RWPE1 (cell line): Measurements from ENCODE around the gene LSM5.

Experiments used
- CTCF ChIA-PET: fragments of 350-600 bp; sonication (Branson Sonifier 250); formaldehyde crosslinking; extraction: SDS; loops from one replicate; lab custom pipeline; 2021; lab: Yijun Ruan, JAX
- POLR2A ChIA-PET: fragments of 400-600 bp; formaldehyde crosslinking; extraction: SDS; loops from one replicate; lab custom pipeline; 2020; ENCODE audit warnings: antibody characterized with exemption; ENCODE audit not compliant: low non-redundant PET; lab: Yijun Ruan, JAX
- DNase-seq: peaks from one replicate; pipeline ENCODE4 v3.0.0; 2012; ENCODE audit warnings: low spot score
- H3K27ac ChIP-seq: fragments of 450-650 bp; 2 replicates; pipeline ENCODE4 v1.5.1; 2017
- TF ChIP-seq, protein P1 (sequence below): fragments of 450-650 bp; conservative IDR thresholded peaks from 2 replicates; pipeline ENCODE4 v1.5.1; 2017; ENCODE audit warnings: low read depth, mild to moderate bottlenecking

Gene LSM5

DNA sequence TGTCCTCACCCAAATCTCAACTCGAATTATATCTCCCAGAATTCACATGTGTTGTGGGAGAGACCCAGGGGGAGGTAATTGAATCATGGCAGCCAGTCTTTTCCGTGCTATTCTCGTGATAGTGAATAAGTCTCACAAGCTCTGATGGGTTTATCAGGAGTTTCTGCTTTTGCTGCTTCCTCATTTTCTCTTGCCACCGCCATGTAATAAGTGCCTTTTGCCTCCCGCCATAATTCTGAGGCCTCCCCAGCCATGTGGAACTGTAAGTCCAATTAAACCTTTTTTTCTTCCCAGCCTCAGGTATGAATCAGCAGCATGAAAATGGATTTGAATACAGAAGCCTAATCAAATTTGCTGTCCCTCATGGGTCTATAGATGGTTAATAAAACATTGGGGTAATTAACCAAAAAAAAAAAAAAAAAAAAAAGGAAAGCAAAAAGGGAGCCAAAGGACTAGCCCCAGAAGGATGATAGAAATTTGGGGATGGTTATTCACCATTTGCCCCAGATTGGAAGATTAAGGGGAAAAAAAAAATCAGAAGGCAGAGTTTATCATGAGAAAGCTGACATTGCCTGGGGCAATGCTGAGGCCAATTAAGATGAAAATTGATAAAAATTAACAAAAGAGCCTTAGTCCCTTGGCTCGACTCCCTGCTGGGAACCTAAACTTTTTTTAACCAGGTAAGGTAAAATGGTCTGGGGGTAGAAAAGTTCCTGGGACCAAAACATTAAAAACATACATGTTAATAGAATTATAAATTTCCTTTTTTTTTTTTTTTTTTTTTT lies 32.8 kb upstream of the LSM5 start:
- POLR2A ChIA-PET: no interaction called here
- no peak overlapping the region for H3K27ac ChIP-seq
- CTCF ChIA-PET: no interaction called here
- DNase-seq: no peak
- TF ChIP-seq, protein P1, sequence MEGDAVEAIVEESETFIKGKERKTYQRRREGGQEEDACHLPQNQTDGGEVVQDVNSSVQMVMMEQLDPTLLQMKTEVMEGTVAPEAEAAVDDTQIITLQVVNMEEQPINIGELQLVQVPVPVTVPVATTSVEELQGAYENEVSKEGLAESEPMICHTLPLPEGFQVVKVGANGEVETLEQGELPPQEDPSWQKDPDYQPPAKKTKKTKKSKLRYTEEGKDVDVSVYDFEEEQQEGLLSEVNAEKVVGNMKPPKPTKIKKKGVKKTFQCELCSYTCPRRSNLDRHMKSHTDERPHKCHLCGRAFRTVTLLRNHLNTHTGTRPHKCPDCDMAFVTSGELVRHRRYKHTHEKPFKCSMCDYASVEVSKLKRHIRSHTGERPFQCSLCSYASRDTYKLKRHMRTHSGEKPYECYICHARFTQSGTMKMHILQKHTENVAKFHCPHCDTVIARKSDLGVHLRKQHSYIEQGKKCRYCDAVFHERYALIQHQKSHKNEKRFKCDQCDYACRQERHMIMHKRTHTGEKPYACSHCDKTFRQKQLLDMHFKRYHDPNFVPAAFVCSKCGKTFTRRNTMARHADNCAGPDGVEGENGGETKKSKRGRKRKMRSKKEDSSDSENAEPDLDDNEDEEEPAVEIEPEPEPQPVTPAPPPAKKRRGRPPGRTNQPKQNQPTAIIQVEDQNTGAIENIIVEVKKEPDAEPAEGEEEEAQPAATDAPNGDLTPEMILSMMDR: no peak

DNA sequence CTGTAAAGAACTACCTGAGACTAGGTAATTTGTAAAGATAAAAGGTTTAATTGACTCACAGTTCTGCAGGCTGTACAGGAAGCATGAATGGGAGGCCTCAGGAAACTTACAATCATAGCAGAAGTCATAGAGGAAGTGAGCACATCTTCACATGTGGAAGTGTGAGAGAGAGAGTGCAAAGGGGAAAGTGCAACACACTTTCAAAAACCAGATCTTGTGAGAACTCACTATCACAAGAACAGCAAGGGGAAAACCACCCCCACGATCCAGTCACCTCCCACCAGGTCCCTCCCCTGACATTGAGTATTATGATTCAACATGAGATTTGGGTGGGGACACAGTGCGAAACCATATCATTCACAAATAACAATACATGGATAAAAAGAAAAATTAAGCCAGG lies 29.6 kb upstream of the LSM5 start:
- DNase-seq: no peak
- ChIA-PET CTCF (no interaction called here), POLR2A (no interaction called here)
- TF ChIP-seq, protein P1: no peak
- H3K27ac ChIP-seq: no peak overlapping the region

DNA sequence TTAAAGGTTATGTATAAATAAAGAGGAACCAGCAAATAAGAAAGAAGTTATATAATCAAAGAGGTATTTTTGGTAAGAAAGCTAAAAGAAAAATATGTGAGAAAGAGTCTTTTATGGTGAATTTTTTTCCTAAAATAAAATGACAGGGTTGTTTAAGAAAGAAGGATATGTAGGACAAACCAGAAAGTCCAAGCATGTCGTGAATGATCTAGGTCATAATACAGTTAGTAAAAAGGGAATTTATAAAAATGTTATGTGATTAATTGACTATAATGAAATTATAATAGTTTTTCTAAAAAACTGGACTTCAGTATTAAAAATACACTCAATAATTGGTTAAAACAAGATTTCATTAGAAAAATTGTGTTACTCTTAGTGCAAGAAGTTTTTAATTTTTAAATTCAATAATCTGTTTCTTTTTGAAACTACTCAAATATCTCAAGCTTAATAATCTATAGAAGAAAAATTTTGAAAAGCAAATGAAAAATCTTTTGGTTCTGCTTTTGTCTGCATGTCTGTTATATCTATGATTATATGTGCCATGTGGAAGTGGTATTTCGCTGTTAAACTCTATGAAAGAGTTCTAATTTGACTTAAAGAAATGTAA lies 28.5 kb upstream of the LSM5 start:
- H3K27ac ChIP-seq: no peak overlapping the region
- CTCF ChIA-PET: no interaction called here
- TF ChIP-seq, protein P1: no peak; the same call in 1 of the 2 replicates
- DNase-seq: no peak
- POLR2A ChIA-PET: no interaction called here

DNA sequence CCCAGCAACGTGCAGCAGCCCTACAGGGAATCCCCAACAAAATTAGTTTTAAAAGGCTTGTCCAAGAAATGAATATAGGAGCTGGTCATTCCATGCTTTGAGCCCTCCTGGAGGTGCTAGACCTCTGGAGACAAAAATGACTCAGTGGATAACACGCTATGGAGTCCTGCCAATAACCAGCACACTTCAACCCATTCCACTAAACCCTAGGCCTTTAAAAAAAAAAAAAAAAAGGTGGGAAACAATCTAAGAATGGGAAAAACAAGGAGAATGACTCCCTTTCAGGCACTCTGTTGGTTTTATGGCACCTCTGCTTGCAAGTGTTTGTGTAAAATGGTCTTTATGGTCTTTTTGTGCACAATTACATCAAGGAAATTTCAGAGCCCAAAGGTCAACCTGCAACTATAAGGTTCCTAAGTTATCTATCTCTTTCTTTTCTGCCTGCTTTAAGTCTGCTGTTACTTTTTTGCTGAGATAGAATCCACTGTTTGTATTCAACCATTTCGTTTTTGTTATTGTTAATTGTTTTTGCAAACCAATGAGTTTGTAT lies 26.4 kb upstream of the LSM5 start:
- CTCF ChIA-PET: no interaction called here
- H3K27ac ChIP-seq: no peak overlapping the region
- POLR2A ChIA-PET: no interaction called here
- no peak for DNase-seq
- TF ChIP-seq, protein P1: no peak

DNA sequence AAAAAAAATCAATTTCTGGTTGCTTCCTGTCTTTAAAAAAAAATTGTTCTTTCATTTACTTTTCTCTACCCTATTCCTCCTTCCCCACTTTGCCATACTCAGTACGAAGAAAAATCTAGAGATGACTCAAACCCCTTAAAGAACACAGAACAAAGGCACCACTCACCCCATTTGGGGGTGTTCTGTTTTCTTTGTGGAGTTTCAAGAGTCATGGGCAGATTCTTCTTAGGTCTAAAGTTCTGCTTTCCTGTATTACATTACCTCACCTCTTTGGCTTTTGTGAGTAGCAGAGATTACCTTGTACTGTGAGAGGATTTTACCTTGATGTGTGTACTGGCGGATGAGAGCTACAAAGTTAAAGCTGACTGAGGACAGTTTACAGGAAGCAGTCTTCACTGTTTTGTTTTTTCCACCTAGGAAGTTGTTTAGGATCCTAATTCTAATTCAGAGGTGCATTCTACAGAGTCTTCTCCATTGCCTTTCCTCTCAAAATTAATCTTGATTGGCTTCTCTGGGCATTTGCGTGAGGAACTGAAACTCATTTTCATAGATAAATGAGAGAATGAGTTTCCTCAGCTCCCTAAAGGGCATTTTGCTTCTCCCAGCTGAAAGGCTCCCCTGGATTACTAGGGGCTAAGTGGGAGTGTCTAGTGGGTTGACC lies 25.8 kb upstream of the LSM5 start:
- POLR2A ChIA-PET: no interaction called here
- no peak overlapping the region for H3K27ac ChIP-seq
- TF ChIP-seq, protein P1: no peak

DNA sequence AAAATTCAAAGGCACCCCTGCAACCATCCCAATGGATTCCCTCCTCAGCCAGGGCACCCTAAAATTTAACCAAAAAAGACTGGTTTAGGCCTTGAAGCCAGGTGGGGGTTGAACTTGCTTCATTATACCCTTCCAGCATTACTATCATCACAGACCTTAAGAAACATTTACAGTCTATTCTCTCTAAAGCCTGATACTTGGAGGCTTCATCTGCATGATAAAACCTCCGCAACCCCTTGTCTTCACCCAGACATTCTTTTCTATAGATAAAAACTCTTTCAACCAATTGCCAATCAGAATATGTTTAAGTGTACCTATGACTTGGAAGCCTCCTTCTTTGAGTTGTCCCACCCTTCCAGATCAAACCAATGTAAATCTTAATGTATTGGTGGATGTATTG lies 23.0 kb upstream of the LSM5 start:
- TF ChIP-seq, protein P1: no peak
- ChIA-PET POLR2A (no interaction called here), CTCF (no interaction called here)
- no peak for DNase-seq
- no peak overlapping the region for H3K27ac ChIP-seq

More for the DNA sequence above, 25.8 kb upstream of the LSM5 start:
- CTCF ChIA-PET: interaction anchor here (0.6 to 0.8 kb wide), 2 partner anchors 18 to 80 kb away, joined by 5 to 11 read pairs; no protein-coding TSS in a partner anchor
- no peak for DNase-seq
